ENCODE data around the gene RHOXF1.
"Not testable (repeated sequence)": the region's sequence is repeated elsewhere in the genome, so short reads cannot be mapped to it uniquely, and the experiment has no call there.

Gene RHOXF1

GRCh38 chrX:120085553-120086185 is 30.0 kb downstream of the RHOXF1 start:
- not testable (repeated sequence) for DNase-seq (ENCODE audit: low read depth in 2 of 2)

- DNase-seq (ENCODE audit: low read depth in 2 of 2): not testable (repeated sequence)
Measured at GRCh38 chrX:120077590-120077989, 38.1 kb downstream of the RHOXF1 start, which contains the start of gene RHOXF2B. Gene RHOXF2B (minus strand): TSS chrX:120077690. CDS start chrX:120077552, 138 bp downstream.

GRCh38 chrX:120066169-120066568 is 49.5 kb downstream of the RHOXF1 start:
- not testable (repeated sequence) for DNase-seq (ENCODE audit: low read depth in 2 of 2)

Measured in stimulated activated CD8-positive, alpha-beta memory T cell treated with anti-CD3 and anti-CD28 coated beads, Interleukin-15, amount 100 ng/mL, for 4 hours (primary cell).